HepG2 (cell line): ENCODE results near the gene NARF. TPM values are rescaled to one million over a fixed set of nuclear protein-coding genes. Genes with fewer than 3 reads are reported as not detected.

Experiments used
- ATAC-seq: fragments of 200-7000 bp; cut with Tn5 transposase; 3 replicates; pipeline ENCODE4 v1.9.1; 2020; ENCODE audit warnings: mild to moderate bottlenecking, moderate library complexity
- BruUV-seq: library from RNA; stranded (reverse); fragments of 400-500 nt; replicated peaks from 2 replicates; lab custom pipeline; 2021; lab: Mats Ljungman, UMichigan
- CTCF ChIA-PET: fragments of 300-600 bp; formaldehyde crosslinking; extraction: SDS; loops from one replicate; lab custom pipeline; 2021; ENCODE audit warnings: low total read pairs, inconsistent platforms, low intra/inter-chr PET ratio; lab: Yijun Ruan, JAX
- POLR2A ChIA-PET: fragments of 350-600 bp; sonication (Branson Sonifier 250); formaldehyde crosslinking; loops from one replicate; lab custom pipeline; 2020; ENCODE audit warnings: antibody characterized with exemption, inconsistent platforms; lab: Yijun Ruan, JAX
- DNase-seq: peaks from one replicate; pipeline ENCODE4 v3.0.0-alpha.2; 2015; ENCODE audit warnings: low spot score
- FAIRE-seq: peaks from 3 replicates; lab custom pipeline; 2011; peaks lifted over from hg19 to GRCh38; lab: Jason Lieb, UNC
- H2AFZ ChIP-seq: one replicate; pipeline ENCODE4 v1.6.1; 2011; ENCODE audit warnings: low read length, inconsistent platforms
- H3K27ac ChIP-seq: fragments of 300-600 bp; 3 replicates; pipeline ENCODE4 v1.8.0; 2011; ENCODE audit warnings: mixed run types, mild to moderate bottlenecking, mixed read lengths, low read length, inconsistent platforms; ENCODE audit not compliant: insufficient read depth; ENCODE audit errors: extremely low read length
- H3K27me3 ChIP-seq, 2 experiments: fragments of 200-600 bp in 1 of 2; 2 replicates in 1 of 2; 3 replicates in 1 of 2; pipeline versions ENCODE4 v1.6.0 to v1.8.0; 2011; ENCODE audit warnings: low read length in 2 of 2, mild to moderate bottlenecking in 2 of 2, moderate library complexity in 2 of 2, inconsistent platforms in 1 of 2; ENCODE audit not compliant: insufficient read depth in 2 of 2, control insufficient read depth in 1 of 2
- H3K36me3 ChIP-seq, 2 experiments: fragments of 200-600 bp in 1 of 2; replicated peaks in 1 of 2; 2 replicates in 1 of 2; 3 replicates in 1 of 2; pipeline versions ENCODE4 v1.5.1 to v1.8.0; 2011; ENCODE audit warnings: low read length in 2 of 2, inconsistent platforms in 1 of 2; ENCODE audit not compliant: insufficient read depth in 2 of 2, control insufficient read depth in 1 of 2
- H3K4me1 ChIP-seq: 2 replicates; pipeline ENCODE4 v1.5.1; 2012; ENCODE audit warnings: low read length, inconsistent platforms; ENCODE audit not compliant: insufficient read depth
- H3K4me2 ChIP-seq: 2 replicates; pipeline ENCODE4 v1.6.0; 2011; ENCODE audit warnings: low read depth, low read length, inconsistent platforms
- H3K4me3 ChIP-seq, 3 experiments: fragments of 200-600 bp in 1 of 3; sonication (generic), shearing (Covaris generic) in 1 of 3; replicated peaks in 1 of 3; 2 replicates each; pipeline ENCODE4 v1.5.1; 2011 to 2016; ENCODE audit warnings: low read length in 3 of 3, inconsistent platforms in 2 of 3, low read depth in 2 of 3, mild to moderate bottlenecking in 2 of 3, control low read depth in 1 of 3, mixed read lengths in 1 of 3; ENCODE audit not compliant: insufficient read depth in 1 of 3
- H3K79me2 ChIP-seq: one replicate; pipeline ENCODE4 v1.6.1; 2011; ENCODE audit warnings: low read length, inconsistent platforms; ENCODE audit not compliant: insufficient read depth
- H3K9ac ChIP-seq: 2 replicates; pipeline ENCODE4 v1.6.0; 2011; ENCODE audit warnings: mild to moderate bottlenecking, low read depth, low read length, inconsistent platforms; ENCODE audit not compliant: insufficient read depth
- H3K9me3 ChIP-seq: 2 replicates; pipeline ENCODE4 v1.5.1; 2012; ENCODE audit warnings: mild to moderate bottlenecking, low read length
- H4K20me1 ChIP-seq: 2 replicates; pipeline ENCODE4 v1.6.0; 2011; ENCODE audit warnings: inconsistent platforms, mild to moderate bottlenecking, low read length, moderate library complexity; ENCODE audit not compliant: insufficient read depth
- ARNTL ChIP-seq: sonication (generic); formaldehyde crosslinking; IDR thresholded peaks from 2 replicates; pipeline ENCODE4 v1.4.0; 2020; ENCODE audit warnings: mild to moderate bottlenecking, missing genetic modification reagents
- ETV5 ChIP-seq: IDR thresholded peaks from 2 replicates; pipeline ENCODE4 v1.6.1; 2018; ENCODE audit warnings: missing biosample characterization, missing genetic modification reagents, inconsistent platforms, borderline replicate concordance
- FIP1L1 ChIP-seq: fragments of 200-400 bp; formaldehyde crosslinking; IDR thresholded peaks from 2 replicates; pipeline ENCODE4 v1.6.1; 2018; ENCODE audit warnings: low read depth, mild to moderate bottlenecking, low read length, moderate library complexity, borderline replicate concordance; ENCODE audit not compliant: insufficient read depth
- HNRNPUL1 ChIP-seq: fragments of 200-400 bp; formaldehyde crosslinking; IDR thresholded peaks from 2 replicates; pipeline ENCODE4 v1.6.1; 2017; ENCODE audit warnings: low read depth, mild to moderate bottlenecking, low read length, moderate library complexity
- LCORL ChIP-seq, 2 experiments: fragments of 450-650 bp in 1 of 2; sonication (generic) in 1 of 2; formaldehyde crosslinking in 1 of 2; IDR thresholded peaks; 2 replicates each; pipeline versions ENCODE4 v1.5.0 to v1.6.1; 2017 to 2020; ENCODE audit warnings: antibody characterized with exemption in 1 of 2, missing genetic modification reagents in 1 of 2
- MAFG ChIP-seq: sonication (generic); formaldehyde crosslinking; IDR thresholded peaks from 2 replicates; pipeline ENCODE4 v1.5.1; 2020; ENCODE audit warnings: mild to moderate bottlenecking, missing genetic modification reagents
- MBNL3 ChIP-seq: fragments of 250-450 bp; sonication (Bioruptor Pico); conservative IDR thresholded peaks from 2 replicates; pipeline ENCODE4 v1.8.0; 2022; ENCODE audit warnings: mild to moderate bottlenecking, inconsistent platforms
- NFIC ChIP-seq: IDR thresholded peaks from 2 replicates; pipeline ENCODE4 v1.6.1; 2012; ENCODE audit warnings: mild to moderate bottlenecking, low read length, inconsistent platforms
- POLR2A ChIP-seq, 2 experiments: IDR thresholded peaks; 2 replicates each; pipeline ENCODE4 v1.6.1; 2011; ENCODE audit warnings: low read depth in 2 of 2, low read length in 2 of 2, mild to moderate bottlenecking in 1 of 2, moderate library complexity in 1 of 2; ENCODE audit not compliant: insufficient read depth in 1 of 2
- TEF ChIP-seq: sonication (generic); formaldehyde crosslinking; IDR thresholded peaks from 2 replicates; pipeline ENCODE4 v1.5.0; 2020; ENCODE audit warnings: missing genetic modification reagents
- ZNF17 ChIP-seq: sonication (generic); formaldehyde crosslinking; IDR thresholded peaks from 2 replicates; pipeline ENCODE4 v1.5.0; 2020; ENCODE audit warnings: mild to moderate bottlenecking, missing genetic modification reagents
- ZNF567 ChIP-seq: sonication (generic); formaldehyde crosslinking; IDR thresholded peaks from 2 replicates; pipeline ENCODE4 v1.8.1; 2023; ENCODE audit warnings: mild to moderate bottlenecking, missing genetic modification reagents, borderline replicate concordance
- WGBS: methylation state at CpG from one replicate; pipeline ENCODE4 v1.1.6; 2017; ENCODE audit warnings: low lambda C conversion rate; 5-methylcytosine and 5-hydroxymethylcytosine counted together
- in situ Hi-C: cut with HindIII; loops from 2 replicates; pipeline ENCODE4 v1.10.0; 2017; ENCODE audit warnings: low pct_unique_long_range_greater_than_20kb; ENCODE audit not compliant: extremely low pct_ligation_motif_present
- intact Hi-C: fragments of 100-400 bp; cut with micrococcal nuclease; formaldehyde crosslinking; loops from one replicate; pipeline ENCODE4 v1.10.0; 2022; ENCODE audit not compliant: unreplicated experiment
- polyA plus RNA-seq, 8 experiments: library from polyadenylated mRNA; depleted of rRNA in 3 of 8; stranded (reverse) in 7 of 8; unstranded in 1 of 8; fragments of >200 nt; fragmentation: Illumina TruSeq in 4 of 8; extraction: Trizol in 4 of 8; gene quantifications; 2 replicates each; pipeline versions ENCODE4 v1.2.1 to v1.2.3, GENCODE V29; 2011 to 2016; ENCODE audit warnings: low read depth in 4 of 8, missing spikeins in 1 of 8, mixed read lengths in 1 of 8; ENCODE audit not compliant: insufficient read depth in 1 of 8
- total RNA-seq, 5 experiments: library from RNA; depleted of rRNA; stranded (reverse); fragments of >200 nt; fragmentation: Illumina TruSeq; extraction: Trizol; gene quantifications; 2 replicates each; pipeline ENCODE4 v1.2.3, GENCODE V29; 2016; ENCODE audit warnings: low read depth in 1 of 5
- TF ChIP-seq, protein P1 (sequence below): sonication (generic); formaldehyde crosslinking; IDR thresholded peaks from 2 replicates; pipeline ENCODE4 v1.4.0; 2020; ENCODE audit warnings: missing genetic modification reagents
- TF ChIP-seq, protein P2 (sequence below): sonication (generic); formaldehyde crosslinking; conservative IDR thresholded peaks from 2 replicates; pipeline ENCODE4 v1.4.0; 2020; ENCODE audit warnings: missing genetic modification reagents

The NARF gene
- total and polyA plus RNA-seq, 2 of the 13 experiments (the other 11 are each of a cell fraction or from before 2014, with no cell fraction given) = 61.1 to 144 TPM

DNA sequence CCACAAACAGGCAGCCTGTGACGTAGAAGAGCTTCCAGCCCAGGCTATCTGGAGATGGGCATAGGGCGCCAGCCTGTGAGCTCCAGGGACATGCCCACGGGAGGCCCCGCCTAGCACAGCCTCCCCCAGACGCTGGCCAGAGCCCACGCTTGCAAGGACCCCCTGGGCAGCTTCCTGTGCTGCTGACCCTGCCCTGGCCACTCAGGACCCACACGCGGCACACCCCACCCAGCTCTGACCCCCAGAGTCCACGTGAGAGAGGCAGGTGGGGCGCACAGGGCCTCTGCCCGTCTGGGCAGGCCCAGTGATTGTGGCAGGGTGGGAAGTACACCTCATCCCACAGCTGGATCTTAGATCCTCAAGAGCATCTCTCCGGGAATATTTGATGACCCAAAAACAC is 11.9 kb upstream of the NARF start (continued):
- no peak for TF ChIP-seq ARNTL (CRISPR knock-in tag)
- TF ChIP-seq, all 625 proteins: peak for 5

DNA sequence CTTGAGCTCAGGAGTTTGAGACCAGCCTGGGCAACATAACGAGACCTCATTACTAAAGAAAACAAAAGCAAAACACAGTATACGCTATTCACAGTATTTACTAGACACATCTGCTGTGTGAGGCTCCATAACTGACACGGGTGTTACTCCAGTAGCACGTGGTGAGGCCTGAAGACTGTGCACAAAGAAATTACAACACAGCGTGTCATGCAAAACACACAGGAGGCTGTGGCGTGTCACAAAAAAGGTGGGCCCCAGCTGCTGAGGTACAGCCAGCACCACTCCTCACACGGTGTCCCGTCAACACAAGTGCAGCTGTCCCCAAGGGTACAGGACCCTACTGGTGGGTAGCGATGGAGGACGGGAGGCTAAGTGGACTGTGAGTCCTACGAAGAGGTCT is 10.7 kb upstream of the NARF start:
- DNase-seq (no peak), FAIRE-seq (no peak), ATAC-seq (no peak)
- WGBS = 95% methylated on average over 11 of the region's 11 CpGs
- TF ChIP-seq, protein P1, sequence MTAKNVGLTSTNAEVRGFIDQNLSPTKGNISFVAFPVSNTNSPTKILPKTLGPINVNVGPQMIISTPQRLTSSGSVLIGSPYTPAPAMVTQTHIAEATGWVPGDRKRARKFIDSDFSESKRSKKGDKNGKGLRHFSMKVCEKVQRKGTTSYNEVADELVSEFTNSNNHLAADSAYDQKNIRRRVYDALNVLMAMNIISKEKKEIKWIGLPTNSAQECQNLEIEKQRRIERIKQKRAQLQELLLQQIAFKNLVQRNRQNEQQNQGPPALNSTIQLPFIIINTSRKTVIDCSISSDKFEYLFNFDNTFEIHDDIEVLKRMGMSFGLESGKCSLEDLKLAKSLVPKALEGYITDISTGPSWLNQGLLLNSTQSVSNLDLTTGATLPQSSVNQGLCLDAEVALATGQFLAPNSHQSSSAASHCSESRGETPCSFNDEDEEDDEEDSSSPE (CRISPR knock-in tag) = no peak
- no peak for TF ChIP-seq MBNL3
- TF ChIP-seq NFIC = no peak
- no peak for TF ChIP-seq ZNF567 (CRISPR knock-in tag)
- TF ChIP-seq TEF = no peak
- no peak for TF ChIP-seq HNRNPUL1
- no peak for TF ChIP-seq POLR2A (IDR thresholded peaks at IDR 0.05; ENCODE audit: insufficient read depth in 1 of 2, low read depth in 2 of 2, low read length in 2 of 2)
- TF ChIP-seq ETV5 (CRISPR knock-in tag) = no peak
- TF ChIP-seq, protein P2, sequence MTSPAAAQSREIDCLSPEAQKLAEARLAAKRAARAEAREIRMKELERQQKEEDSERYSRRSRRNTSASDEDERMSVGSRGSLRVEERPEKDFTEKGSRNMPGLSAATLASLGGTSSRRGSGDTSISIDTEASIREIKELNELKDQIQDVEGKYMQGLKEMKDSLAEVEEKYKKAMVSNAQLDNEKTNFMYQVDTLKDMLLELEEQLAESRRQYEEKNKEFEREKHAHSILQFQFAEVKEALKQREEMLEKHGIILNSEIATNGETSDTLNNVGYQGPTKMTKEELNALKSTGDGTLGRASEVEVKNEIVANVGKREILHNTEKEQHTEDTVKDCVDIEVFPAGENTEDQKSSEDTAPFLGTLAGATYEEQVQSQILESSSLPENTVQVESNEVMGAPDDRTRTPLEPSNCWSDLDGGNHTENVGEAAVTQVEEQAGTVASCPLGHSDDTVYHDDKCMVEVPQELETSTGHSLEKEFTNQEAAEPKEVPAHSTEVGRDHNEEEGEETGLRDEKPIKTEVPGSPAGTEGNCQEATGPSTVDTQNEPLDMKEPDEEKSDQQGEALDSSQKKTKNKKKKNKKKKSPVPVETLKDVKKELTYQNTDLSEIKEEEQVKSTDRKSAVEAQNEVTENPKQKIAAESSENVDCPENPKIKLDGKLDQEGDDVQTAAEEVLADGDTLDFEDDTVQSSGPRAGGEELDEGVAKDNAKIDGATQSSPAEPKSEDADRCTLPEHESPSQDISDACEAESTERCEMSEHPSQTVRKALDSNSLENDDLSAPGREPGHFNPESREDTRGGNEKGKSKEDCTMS (CRISPR knock-in tag) = no peak
- TF ChIP-seq FIP1L1 = no peak
- no peak for TF ChIP-seq ZNF17 (CRISPR knock-in tag)
- TF ChIP-seq MAFG = no peak
- no peak for TF ChIP-seq LCORL (IDR thresholded peaks at IDR 0.05)
- no peak for TF ChIP-seq LCORL (CRISPR knock-in tag; IDR thresholded peaks at IDR 0.05)
- peaks cover 33% of the 10 kb centered on the region for H3K4me1 ChIP-seq
- no TSS peak for BruUV-seq
- no peak overlapping the region for H3K9ac ChIP-seq
- POLR2A ChIA-PET = no interaction called here
- intact Hi-C loops = no loop called here
- no peak overlapping the region for H2AFZ ChIP-seq
- no peaks in the 10 kb centered on the region for H4K20me1 ChIP-seq
- H3K36me3 ChIP-seq = peaks cover 3 to 5% of the 10 kb centered on the region in 2 experiments; a peak in 2 of 5 replicates
- CTCF ChIA-PET = no interaction called here
- no peak overlapping the region for H3K4me2 ChIP-seq
- H3K9me3 ChIP-seq = no peaks in the 10 kb centered on the region
- H3K79me2 ChIP-seq = peaks cover 13% of the 10 kb centered on the region
- H3K4me3 ChIP-seq = no peak overlapping the region
- no peaks in the 10 kb centered on the region for H3K27me3 ChIP-seq
- in situ Hi-C loops = no loop called here
- no peak overlapping the region for H3K27ac ChIP-seq
